ENCODE results near the gene TBK1. TPM values are rescaled to one million over a fixed set of nuclear protein-coding genes. Genes with fewer than 3 reads are reported as not detected.
A peak's percentile ranks its signal among the peaks of the same experiment; 100 is the strongest.
"Not testable (repeated sequence)": the region's sequence is repeated elsewhere in the genome, so short reads cannot be mapped to it uniquely, and the experiment has no call there.

Gene TBK1
- total RNA-seq, 6 donors from 2014 or later: 12.9 to 49.0 (median 16.7) TPM

DNA sequence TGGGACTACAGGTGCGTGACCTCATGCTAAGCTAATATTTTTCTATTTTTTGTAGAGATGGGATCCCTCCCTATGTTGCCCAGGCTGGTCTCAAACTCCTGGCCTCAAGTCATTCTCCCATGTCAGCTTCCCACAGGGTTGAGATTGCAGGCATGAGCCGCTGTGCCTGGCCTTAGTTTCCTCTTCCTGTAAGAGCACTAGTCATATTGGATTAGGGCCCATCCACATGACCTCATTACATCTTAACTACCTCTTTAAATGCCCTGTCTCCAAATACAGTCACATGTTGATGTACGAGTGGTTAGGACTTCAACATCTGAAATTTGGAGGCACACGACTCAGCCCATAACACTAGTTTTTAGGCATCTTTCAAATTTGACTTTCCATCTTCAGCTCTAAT is 86.2 kb downstream of the TBK1 start:
- H3K27me3 ChIP-seq: no peaks in the 10 kb centered on the region
- no peaks in the 10 kb centered on the region for H3K36me3 ChIP-seq
- no peak for ATAC-seq (ENCODE audit: low FRiP score in 2 of 2)
- H3K9me3 ChIP-seq: no peaks in the 10 kb centered on the region
- no peak overlapping the region for H3K4me3 ChIP-seq
- peaks cover 0 to 3% (median 1%) of the 10 kb centered on the region in 4 donors for H3K4me1 ChIP-seq
- no peak overlapping the region for H3K27ac ChIP-seq
- TF ChIP-seq, protein P1, sequence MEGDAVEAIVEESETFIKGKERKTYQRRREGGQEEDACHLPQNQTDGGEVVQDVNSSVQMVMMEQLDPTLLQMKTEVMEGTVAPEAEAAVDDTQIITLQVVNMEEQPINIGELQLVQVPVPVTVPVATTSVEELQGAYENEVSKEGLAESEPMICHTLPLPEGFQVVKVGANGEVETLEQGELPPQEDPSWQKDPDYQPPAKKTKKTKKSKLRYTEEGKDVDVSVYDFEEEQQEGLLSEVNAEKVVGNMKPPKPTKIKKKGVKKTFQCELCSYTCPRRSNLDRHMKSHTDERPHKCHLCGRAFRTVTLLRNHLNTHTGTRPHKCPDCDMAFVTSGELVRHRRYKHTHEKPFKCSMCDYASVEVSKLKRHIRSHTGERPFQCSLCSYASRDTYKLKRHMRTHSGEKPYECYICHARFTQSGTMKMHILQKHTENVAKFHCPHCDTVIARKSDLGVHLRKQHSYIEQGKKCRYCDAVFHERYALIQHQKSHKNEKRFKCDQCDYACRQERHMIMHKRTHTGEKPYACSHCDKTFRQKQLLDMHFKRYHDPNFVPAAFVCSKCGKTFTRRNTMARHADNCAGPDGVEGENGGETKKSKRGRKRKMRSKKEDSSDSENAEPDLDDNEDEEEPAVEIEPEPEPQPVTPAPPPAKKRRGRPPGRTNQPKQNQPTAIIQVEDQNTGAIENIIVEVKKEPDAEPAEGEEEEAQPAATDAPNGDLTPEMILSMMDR (IDR thresholded peaks at IDR 0.05): no peak
- TF ChIP-seq POLR2AphosphoS5 (IDR thresholded peaks at IDR 0.05): no peak
- TF ChIP-seq POLR2A (IDR thresholded peaks at IDR 0.05): no peak
- TF ChIP-seq EP300 (IDR thresholded peaks at IDR 0.05): no peak
- WGBS, 2 donors: 75 to 82% methylated on average over 4 of the region's 4 CpGs
- no peak for DNase-seq

GRCh38 chr12:64542409-64543047 is 90.6 kb downstream of the TBK1 start:
- H3K27ac ChIP-seq; H3K9me3 ChIP-seq; ATAC-seq (ENCODE audit: low FRiP score in 2 of 2); H3K27me3 ChIP-seq; H3K36me3 ChIP-seq; H3K4me1 ChIP-seq: not testable (repeated sequence)
- H3K4me3 ChIP-seq: peak overlapping the region in 1 of 4 donors; percentile 30
- WGBS, 2 donors: 80 to 100% methylated on average over 2 to 18 of the region's 24 CpGs
- DNase-seq: peak in 1 of 2 donors; percentile 77

DNA sequence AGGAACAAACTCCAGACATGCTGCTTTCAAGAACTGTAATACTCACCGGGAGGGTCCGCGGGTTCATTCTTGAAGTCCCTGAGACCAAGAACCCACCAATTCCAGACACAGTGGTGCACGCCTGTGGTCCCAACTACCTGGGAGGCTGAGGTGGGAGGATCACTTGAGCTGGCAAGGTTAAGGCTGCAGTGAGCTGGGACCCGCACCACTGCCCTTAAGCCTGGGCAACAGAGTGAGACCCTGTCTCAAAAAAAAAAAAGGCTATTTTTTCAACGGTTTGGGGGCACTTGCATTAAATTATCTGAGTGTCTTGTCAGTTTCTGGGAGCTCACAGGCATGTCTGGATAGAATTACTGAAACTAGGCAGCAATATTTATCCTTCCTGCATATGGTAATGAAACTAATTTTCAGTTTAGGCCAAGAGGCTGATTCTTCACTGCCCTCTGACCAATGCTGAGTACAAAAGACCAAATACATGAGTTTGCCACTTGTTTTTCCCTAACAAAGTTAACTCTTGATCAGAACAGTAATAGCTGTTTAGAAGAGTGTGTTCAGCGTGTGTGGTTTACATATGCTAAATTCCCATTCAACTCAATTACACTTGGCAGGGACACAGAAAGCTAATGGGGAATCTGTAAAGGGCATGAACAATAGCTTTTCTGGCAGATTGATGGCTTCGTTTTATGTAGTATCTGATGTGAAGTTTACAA is 92.6 kb downstream of the TBK1 start:
- H3K27me3 ChIP-seq: no peaks in the 10 kb centered on the region
- 78 to 88% methylated on average over 8 of the region's 8 CpGs for WGBS, 2 donors
- no peak for DNase-seq

GRCh38 chr12:64545081-64545382 is 93.1 kb downstream of the TBK1 start:
- no peak for TF ChIP-seq EP300 (IDR thresholded peaks at IDR 0.05)
- no peak for TF ChIP-seq POLR2AphosphoS5 (IDR thresholded peaks at IDR 0.05)
- no peak for TF ChIP-seq POLR2A (IDR thresholded peaks at IDR 0.05)
- TF ChIP-seq, protein P1 (IDR thresholded peaks at IDR 0.05): no peak
- DNase-seq (no peak), ATAC-seq (ENCODE audit: low FRiP score in 2 of 2) (no peak)
- 71 to 76% methylated on average over 3 of the region's 3 CpGs for WGBS, 2 donors
- no peaks in the 10 kb centered on the region for H3K9me3 ChIP-seq
- peaks cover 0 to 6% (median 3%) of the 10 kb centered on the region in 4 donors for H3K4me1 ChIP-seq
- no peak overlapping the region for H3K27ac ChIP-seq
- no peak overlapping the region for H3K4me3 ChIP-seq
- no peaks in the 10 kb centered on the region for H3K36me3 ChIP-seq
- H3K27me3 ChIP-seq: no peaks in the 10 kb centered on the region

More for the DNA sequence above, 92.6 kb downstream of the TBK1 start:
- H3K4me1 ChIP-seq: peaks cover 0 to 5% (median 1%) of the 10 kb centered on the region in 4 donors
- H3K36me3 ChIP-seq: no peaks in the 10 kb centered on the region
- no peak overlapping the region for H3K4me3 ChIP-seq
- ATAC-seq (ENCODE audit: low FRiP score in 2 of 2): no peak
- TF ChIP-seq EP300 (IDR thresholded peaks at IDR 0.05) (no peak), POLR2A (IDR thresholded peaks at IDR 0.05) (no peak), POLR2AphosphoS5 (IDR thresholded peaks at IDR 0.05) (no peak)
- TF ChIP-seq, protein P1 (IDR thresholded peaks at IDR 0.05): no peak
- no peaks in the 10 kb centered on the region for H3K9me3 ChIP-seq
- H3K27ac ChIP-seq: no peak overlapping the region

DNA sequence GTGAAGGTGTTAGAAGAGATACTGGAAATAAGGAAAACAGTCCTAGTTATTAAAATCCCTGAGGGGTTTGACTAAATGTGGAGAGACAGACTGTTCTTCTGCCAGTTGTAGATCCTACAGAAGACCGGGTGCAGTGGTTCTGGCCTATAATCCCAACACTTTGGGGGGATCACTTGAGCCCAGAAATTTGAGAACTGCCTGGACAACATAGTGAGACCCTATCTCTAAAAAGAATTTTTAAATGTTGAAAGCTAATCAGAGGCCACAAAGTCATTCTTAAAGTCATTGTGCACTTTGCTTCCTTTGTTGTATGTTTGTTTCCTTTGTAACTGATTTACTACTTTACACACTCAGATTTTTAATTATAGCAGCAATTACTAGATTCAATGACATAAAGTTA is 97.2 kb downstream of the TBK1 start:
- TF ChIP-seq, protein P1 (IDR thresholded peaks at IDR 0.05): no peak
- no peak for TF ChIP-seq POLR2AphosphoS5 (IDR thresholded peaks at IDR 0.05)
- TF ChIP-seq EP300 (IDR thresholded peaks at IDR 0.05): no peak
- TF ChIP-seq POLR2A (IDR thresholded peaks at IDR 0.05): no peak
- no peak overlapping the region for H3K4me3 ChIP-seq
- 88 to 93% methylated on average over 1 of the region's 1 CpG for WGBS, 2 donors
- ATAC-seq (ENCODE audit: low FRiP score in 2 of 2) (no peak), DNase-seq (no peak)
- no peaks in the 10 kb centered on the region for H3K27me3 ChIP-seq
- H3K36me3 ChIP-seq: no peaks in the 10 kb centered on the region
- peaks cover 0 to 4% (median 1%) of the 10 kb centered on the region in 4 donors for H3K4me1 ChIP-seq
- no peaks in the 10 kb centered on the region for H3K9me3 ChIP-seq
- H3K27ac ChIP-seq: no peak overlapping the region

All from upper lobe of left lung (tissue), 6 donors.